Kidney epithelial cell (primary cell): Measurements from ENCODE around the gene FAHD2A. TPM values are rescaled to one million over a fixed set of nuclear protein-coding genes. Genes with fewer than 3 reads are reported as not detected.
"Not testable (repeated sequence)": the region's sequence is repeated elsewhere in the genome, so short reads cannot be mapped to it uniquely, and the experiment has no call there.

ENCODE experiments used
- DNase-seq: peaks from one replicate; pipeline ENCODE4 v3.0.0-alpha.2; 2010; ENCODE audit warnings: low read depth
- H3K27me3 ChIP-seq: 2 replicates; pipeline ENCODE4 v1.6.0; 2011; ENCODE audit warnings: low read length; ENCODE audit not compliant: control insufficient read depth, insufficient read depth
- H3K36me3 ChIP-seq: 2 replicates; pipeline ENCODE4 v1.5.1; 2011; ENCODE audit warnings: low read length; ENCODE audit not compliant: control insufficient read depth, insufficient read depth
- H3K4me3 ChIP-seq: 2 replicates; pipeline ENCODE4 v1.5.1; 2011; ENCODE audit warnings: low read depth, mild to moderate bottlenecking, control low read depth, low read length
- total RNA-seq: library from RNA; depleted of rRNA; stranded (reverse); fragments of >200 nt; gene quantifications from 2 replicates; pipeline ENCODE4 v1.2.3, GENCODE V29; 2015
- TF ChIP-seq, protein P1 (sequence below): IDR thresholded peaks from 2 replicates; pipeline ENCODE4 v1.5.1; 2011; ENCODE audit warnings: mild to moderate bottlenecking, moderate library complexity, low read length, control low read depth, inconsistent platforms; ENCODE audit not compliant: insufficient read depth, poor library complexity, severe bottlenecking

FAHD2A gene
- total RNA-seq, 1 donor from 2014 or later: 55.9 TPM

DNA sequence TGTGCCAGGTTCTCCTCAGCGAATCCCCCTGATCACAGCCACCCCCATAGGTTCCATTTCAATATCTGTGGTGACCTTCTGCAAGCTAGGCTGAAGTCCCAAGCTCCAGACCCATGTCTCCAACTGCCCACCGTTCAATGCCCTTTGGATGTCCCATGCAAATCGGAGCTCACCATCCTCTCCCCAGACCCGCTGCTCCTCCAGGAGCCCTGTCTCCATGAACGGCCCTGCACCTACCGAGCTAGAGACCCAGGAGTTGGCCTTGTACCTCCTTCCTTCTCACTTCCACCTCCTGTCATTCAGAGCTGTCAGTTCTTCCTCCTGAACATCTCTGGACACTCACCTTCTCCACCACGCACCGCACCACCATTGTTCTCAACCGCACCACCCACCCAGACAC lies 1.0 kb upstream of the FAHD2A start:
- TF ChIP-seq, protein P1, sequence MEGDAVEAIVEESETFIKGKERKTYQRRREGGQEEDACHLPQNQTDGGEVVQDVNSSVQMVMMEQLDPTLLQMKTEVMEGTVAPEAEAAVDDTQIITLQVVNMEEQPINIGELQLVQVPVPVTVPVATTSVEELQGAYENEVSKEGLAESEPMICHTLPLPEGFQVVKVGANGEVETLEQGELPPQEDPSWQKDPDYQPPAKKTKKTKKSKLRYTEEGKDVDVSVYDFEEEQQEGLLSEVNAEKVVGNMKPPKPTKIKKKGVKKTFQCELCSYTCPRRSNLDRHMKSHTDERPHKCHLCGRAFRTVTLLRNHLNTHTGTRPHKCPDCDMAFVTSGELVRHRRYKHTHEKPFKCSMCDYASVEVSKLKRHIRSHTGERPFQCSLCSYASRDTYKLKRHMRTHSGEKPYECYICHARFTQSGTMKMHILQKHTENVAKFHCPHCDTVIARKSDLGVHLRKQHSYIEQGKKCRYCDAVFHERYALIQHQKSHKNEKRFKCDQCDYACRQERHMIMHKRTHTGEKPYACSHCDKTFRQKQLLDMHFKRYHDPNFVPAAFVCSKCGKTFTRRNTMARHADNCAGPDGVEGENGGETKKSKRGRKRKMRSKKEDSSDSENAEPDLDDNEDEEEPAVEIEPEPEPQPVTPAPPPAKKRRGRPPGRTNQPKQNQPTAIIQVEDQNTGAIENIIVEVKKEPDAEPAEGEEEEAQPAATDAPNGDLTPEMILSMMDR: no peak
- Histone ChIP-seq H3K36me3 (no peaks in the 10 kb centered on the region), H3K27me3 (no peaks in the 10 kb centered on the region), H3K4me3 (peak overlapping the region; percentile 96)
- no peak for DNase-seq

GRCh38 chr2:95402004-95402369 lies 521 bp upstream of the FAHD2A start:
- not testable (repeated sequence) for H3K27me3 ChIP-seq, DNase-seq

DNA sequence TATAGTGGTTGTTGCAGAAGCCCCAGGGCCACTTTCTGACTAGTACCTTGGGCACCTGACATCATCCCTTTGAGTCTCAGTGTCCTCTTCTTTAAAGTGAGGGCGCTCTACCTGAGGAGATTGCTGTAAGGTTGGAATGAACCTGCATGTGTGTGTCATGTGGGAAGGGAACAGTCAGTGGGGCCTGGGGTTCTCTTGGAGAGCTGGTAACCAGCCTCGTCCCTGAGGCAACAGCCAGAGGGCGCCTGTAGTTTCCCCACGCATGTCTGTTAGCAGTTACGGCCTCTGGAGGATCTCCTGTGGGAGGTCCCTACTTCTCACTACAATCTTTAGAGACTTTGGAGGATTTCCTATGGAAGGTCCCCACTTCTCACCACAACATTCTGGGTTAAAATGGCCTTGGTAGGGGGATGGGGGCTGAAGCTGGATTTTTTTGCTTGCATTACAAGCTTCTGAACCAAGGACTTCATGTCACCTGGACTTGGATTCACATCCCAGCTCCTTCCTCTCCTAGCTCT lies 755 bp downstream of the FAHD2A start:
- not testable (repeated sequence) for H3K36me3 ChIP-seq, H3K27me3 ChIP-seq, DNase-seq
- TF ChIP-seq, protein P1: peak; percentile 45
- peak overlapping the region; percentile 96 for H3K4me3 ChIP-seq

More at GRCh38 chr2:95402004-95402369, 521 bp upstream of the FAHD2A start:
- H3K4me3 ChIP-seq: peak overlapping the region; percentile 96
- H3K36me3 ChIP-seq: not testable (repeated sequence)

DNA sequence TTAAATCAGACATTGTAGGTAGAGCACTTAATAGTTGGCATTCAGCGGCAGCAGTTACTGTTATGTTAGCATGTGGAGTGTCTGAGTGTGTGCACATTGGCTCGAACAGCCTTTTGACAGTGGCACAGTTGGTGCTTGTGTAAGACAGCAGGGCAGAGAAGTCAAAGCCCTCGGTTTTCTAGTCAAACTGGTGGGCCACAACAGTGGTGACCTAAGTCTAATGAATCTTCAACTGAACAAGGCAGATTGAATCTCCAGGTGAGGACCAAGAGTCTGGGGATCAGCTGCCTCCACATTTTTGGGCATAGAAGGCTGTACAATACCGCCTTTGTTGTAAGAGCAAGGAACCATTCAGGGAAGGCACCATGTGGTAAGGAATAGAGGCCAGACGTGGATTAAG lies 1.3 kb downstream of the FAHD2A start:
- not testable (repeated sequence) for H3K27me3 ChIP-seq, H3K4me3 ChIP-seq, H3K36me3 ChIP-seq, DNase-seq

- H3K36me3 ChIP-seq, H3K27me3 ChIP-seq, DNase-seq, H3K4me3 ChIP-seq: not testable (repeated sequence)
Measured at GRCh38 chr2:95404676-95405075, 2.2 kb downstream of the FAHD2A start.

GRCh38 chr2:95411239-95411638 lies 8.7 kb downstream of the FAHD2A start:
- H3K27me3 ChIP-seq, DNase-seq, H3K36me3 ChIP-seq, H3K4me3 ChIP-seq: not testable (repeated sequence)

DNA sequence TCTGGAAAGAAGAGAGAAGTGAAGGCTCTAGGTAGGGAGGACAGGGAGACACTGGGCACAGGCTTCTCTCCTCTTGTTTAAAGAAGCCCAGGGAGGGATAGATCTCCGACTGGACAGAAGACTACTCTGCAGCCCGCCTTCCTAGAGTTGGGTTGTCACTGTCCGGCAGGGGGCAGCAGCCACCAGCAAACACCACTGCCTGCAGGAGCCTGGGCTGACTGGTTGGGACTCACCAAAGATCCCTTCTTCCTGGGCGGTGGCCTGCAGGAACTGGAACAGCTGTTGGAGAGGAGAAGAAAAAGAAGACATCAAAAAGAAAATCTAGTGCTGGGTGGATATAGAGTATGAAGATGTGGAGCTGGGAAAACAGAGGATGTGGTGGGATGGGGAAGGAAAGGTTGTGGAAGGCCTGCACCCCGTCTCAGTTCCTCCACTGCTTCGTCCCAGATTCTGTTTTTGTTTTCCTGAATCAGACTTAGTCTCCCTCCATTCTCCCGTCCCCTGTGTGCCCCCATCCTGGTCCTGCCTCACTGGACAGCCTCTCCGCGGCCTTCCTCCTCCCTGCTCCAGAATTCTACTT lies 11.6 kb downstream of the FAHD2A start:
- not testable (repeated sequence) for DNase-seq

GRCh38 chr2:95415138-95415537 lies 12.6 kb downstream of the FAHD2A start:
- H3K36me3 ChIP-seq, DNase-seq, H3K4me3 ChIP-seq, H3K27me3 ChIP-seq: not testable (repeated sequence)

More for the DNA sequence above, 11.6 kb downstream of the FAHD2A start:
- H3K4me3 ChIP-seq, H3K27me3 ChIP-seq, H3K36me3 ChIP-seq: not testable (repeated sequence)
- TF ChIP-seq, protein P1: peak; percentile 83

GRCh38 chr2:95415561-95415960 lies 13.1 kb downstream of the FAHD2A start:
- not testable (repeated sequence) for DNase-seq, H3K4me3 ChIP-seq, H3K27me3 ChIP-seq, H3K36me3 ChIP-seq

DNA sequence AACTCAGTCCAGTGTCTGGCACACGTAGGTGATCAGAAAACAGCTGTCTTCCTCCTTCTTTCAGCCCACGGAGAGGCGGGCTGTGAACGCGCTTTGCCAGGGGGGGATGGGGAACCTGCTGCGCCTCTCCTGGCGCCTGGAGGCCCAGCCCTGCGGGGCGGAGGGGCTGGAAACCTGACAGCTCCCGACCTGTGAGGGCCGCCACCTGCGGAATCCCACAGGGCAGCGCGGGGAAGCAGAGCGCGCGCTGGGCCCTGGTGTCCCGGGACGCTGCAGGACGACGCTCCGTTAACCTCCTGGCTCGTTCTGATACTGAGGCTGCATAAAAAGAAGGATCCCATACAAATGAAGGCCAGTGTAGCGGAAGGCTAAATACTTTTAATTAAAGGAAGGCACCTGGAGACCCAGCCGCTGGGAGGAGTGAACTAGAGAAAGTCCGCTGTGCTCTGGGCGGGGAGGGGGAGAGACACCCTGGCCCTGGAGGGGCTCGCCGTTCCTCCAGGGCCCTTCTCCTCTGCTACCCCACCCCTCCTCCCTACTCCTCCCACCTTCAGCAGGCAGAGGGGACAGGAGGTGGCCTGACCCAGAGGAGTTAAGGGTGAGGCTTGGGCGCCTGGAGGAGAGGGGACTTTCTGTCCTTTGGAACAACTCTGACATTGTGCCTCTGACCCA lies 24.8 kb downstream of the FAHD2A start:
- not testable (repeated sequence) for DNase-seq, H3K27me3 ChIP-seq, H3K36me3 ChIP-seq, H3K4me3 ChIP-seq

DNA sequence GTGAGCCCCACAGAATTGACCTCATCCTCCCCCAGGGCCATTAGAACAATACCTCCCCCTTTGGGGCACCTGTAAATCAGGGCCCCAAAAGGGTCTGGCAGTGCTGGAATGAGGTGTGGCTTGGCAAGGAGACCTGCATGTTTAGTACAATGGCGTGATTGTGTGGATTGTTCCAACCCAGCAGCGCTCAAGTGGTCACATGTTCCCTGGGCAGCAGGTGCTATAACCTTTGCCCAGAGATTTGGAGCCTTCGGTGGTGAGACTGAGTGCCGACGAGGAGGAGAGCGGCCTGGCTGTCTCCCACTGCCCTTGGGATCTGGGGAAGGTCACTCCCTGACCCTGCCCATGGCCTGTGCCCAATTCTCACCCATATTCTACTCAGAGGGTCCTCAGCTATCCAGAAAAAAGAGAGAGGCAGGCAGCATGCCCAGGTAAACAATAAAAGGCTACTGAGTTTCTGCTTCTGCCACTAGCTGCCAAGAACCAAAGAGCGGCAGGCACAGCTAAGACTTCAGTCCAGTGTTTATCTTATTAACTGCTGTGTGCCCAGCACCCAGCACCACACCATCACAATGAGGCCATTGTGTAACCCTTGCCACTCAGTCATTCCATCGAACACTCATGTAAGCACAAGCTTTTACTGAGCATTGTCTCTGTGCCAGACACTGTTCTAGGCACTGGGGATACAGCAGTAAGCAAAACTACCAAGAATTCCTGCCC lies 27.4 kb downstream of the FAHD2A start:
- DNase-seq, H3K36me3 ChIP-seq, H3K27me3 ChIP-seq, H3K4me3 ChIP-seq: not testable (repeated sequence)
